GM12878 (cell line): ENCODE results near the gene ANKRD45.

ENCODE experiments used
- TF ChIP-seq, protein P1 (sequence below), 3 experiments: IDR thresholded peaks in 2 of 3; conservative IDR thresholded peaks in 1 of 3; 2 replicates each; pipeline ENCODE4 v1.5.1; 2011; ENCODE audit warnings: low read depth in 3 of 3, low read length in 3 of 3, mild to moderate bottlenecking in 3 of 3, control low read depth in 2 of 3, moderate library complexity in 2 of 3, inconsistent platforms in 1 of 3, mixed read lengths in 1 of 3; ENCODE audit not compliant: control insufficient read depth in 2 of 3, insufficient read depth in 1 of 3; ENCODE audit errors: extremely low read depth in 1 of 3
- TF ChIP-seq, protein P2 (sequence below): IDR thresholded peaks from 2 replicates; pipeline ENCODE4 v1.6.1; 2012; ENCODE audit warnings: low read depth, low read length, improper control_type of control experiment

DNA sequence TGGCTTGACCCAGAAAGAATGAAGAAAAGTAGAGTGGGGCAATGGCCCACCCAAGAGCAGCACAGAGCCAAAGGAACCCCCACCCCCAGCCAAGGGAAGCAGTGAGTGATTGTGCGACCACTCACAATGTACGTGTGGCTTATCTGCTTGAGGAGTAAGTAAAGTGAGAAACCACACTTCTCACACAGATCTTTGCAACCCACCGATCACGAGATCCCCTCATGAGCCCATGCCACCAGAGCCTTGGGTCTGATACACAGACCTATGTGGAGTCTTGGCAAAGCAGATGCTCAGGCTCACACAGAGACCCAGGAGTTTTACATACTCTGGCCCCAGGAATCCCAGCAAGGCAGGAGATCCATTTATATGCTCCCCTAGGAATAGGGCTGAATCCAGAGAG is 52.8 kb downstream of the ANKRD45 start:
- TF ChIP-seq, protein P1, sequence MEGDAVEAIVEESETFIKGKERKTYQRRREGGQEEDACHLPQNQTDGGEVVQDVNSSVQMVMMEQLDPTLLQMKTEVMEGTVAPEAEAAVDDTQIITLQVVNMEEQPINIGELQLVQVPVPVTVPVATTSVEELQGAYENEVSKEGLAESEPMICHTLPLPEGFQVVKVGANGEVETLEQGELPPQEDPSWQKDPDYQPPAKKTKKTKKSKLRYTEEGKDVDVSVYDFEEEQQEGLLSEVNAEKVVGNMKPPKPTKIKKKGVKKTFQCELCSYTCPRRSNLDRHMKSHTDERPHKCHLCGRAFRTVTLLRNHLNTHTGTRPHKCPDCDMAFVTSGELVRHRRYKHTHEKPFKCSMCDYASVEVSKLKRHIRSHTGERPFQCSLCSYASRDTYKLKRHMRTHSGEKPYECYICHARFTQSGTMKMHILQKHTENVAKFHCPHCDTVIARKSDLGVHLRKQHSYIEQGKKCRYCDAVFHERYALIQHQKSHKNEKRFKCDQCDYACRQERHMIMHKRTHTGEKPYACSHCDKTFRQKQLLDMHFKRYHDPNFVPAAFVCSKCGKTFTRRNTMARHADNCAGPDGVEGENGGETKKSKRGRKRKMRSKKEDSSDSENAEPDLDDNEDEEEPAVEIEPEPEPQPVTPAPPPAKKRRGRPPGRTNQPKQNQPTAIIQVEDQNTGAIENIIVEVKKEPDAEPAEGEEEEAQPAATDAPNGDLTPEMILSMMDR (IDR thresholded peaks at IDR 0.05 in 2 of 3, conservative IDR thresholded peaks at IDR 0.05 in 1 of 3; ENCODE audit: control insufficient read depth in 2 of 3, extremely low read depth in 1 of 3, insufficient read depth in 1 of 3, low read depth in 3 of 3, low read length in 3 of 3), result no peak
- TF ChIP-seq, protein P2, sequence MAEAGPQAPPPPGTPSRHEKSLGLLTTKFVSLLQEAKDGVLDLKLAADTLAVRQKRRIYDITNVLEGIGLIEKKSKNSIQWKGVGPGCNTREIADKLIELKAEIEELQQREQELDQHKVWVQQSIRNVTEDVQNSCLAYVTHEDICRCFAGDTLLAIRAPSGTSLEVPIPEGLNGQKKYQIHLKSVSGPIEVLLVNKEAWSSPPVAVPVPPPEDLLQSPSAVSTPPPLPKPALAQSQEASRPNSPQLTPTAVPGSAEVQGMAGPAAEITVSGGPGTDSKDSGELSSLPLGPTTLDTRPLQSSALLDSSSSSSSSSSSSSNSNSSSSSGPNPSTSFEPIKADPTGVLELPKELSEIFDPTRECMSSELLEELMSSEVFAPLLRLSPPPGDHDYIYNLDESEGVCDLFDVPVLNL, result no peak
